Duodenal mucosa (tissue), 2 donors: ENCODE measurements around the gene MRPL52.

Experiments used
- H3K27ac ChIP-seq: one replicate; pipeline ENCODE4 v1.7.0; 2013; ENCODE audit warnings: low read depth, low read length
- H3K27me3 ChIP-seq, 2 donors: one replicate each; pipeline ENCODE4 v1.7.0; 2013; ENCODE audit warnings: low read length in 2 of 2, control low read depth in 1 of 2; ENCODE audit not compliant: insufficient read depth in 2 of 2, control insufficient read depth in 1 of 2
- H3K36me3 ChIP-seq, 2 donors: one replicate each; pipeline ENCODE4 v1.7.0; 2013; ENCODE audit warnings: low read length in 2 of 2, control low read depth in 1 of 2; ENCODE audit not compliant: insufficient read depth in 2 of 2, control insufficient read depth in 1 of 2
- H3K4me1 ChIP-seq, 2 donors: one replicate each; pipeline ENCODE4 v1.7.0; 2013; ENCODE audit warnings: low read length in 2 of 2, control low read depth in 1 of 2; ENCODE audit not compliant: insufficient read depth in 2 of 2, control insufficient read depth in 1 of 2
- H3K4me3 ChIP-seq, 2 donors: one replicate each; pipeline ENCODE4 v1.7.0; 2013; ENCODE audit warnings: low read length in 2 of 2, low read depth in 1 of 2
- H3K9ac ChIP-seq, 2 donors: one replicate each; pipeline ENCODE4 v1.7.0; 2013; ENCODE audit warnings: low read length in 2 of 2, low read depth in 1 of 2
- H3K9me3 ChIP-seq, 2 donors: one replicate each; pipeline ENCODE4 v1.7.0; 2013; ENCODE audit warnings: low read length in 2 of 2, control low read depth in 1 of 2; ENCODE audit not compliant: control insufficient read depth in 1 of 2

The MRPL52 gene

GRCh38 chr14:22870811-22871223 is 41.1 kb downstream of the MRPL52 start:
- Histone ChIP-seq H3K27ac (peak overlapping the region; percentile 95), H3K36me3 (peaks cover 16 to 26% of the 10 kb centered on the region in 2 donors), H3K4me1 (peaks cover 14 to 20% of the 10 kb centered on the region in 2 donors), H3K27me3 (no peaks in the 10 kb centered on the region), H3K4me3 (peak overlapping the region; percentile 72 to 95), H3K9ac (peak overlapping the region; percentile 59 to 82), H3K9me3 (no peaks in the 10 kb centered on the region)

- no peaks in the 10 kb centered on the region for H3K9me3 ChIP-seq
- peak within 1 kb of the TSS; percentile 59 to 82 for H3K9ac ChIP-seq
- H3K4me3 ChIP-seq = peak within 1 kb of the TSS; percentile 72 to 95
- H3K27ac ChIP-seq = peak within 1 kb of the TSS; percentile 95
- H3K36me3 ChIP-seq = peaks cover 22 to 32% of the 10 kb centered on the region in 2 donors
- no peaks in the 10 kb centered on the region for H3K27me3 ChIP-seq
- H3K4me1 ChIP-seq = peaks cover 19 to 25% of the 10 kb centered on the region in 2 donors
Observed at GRCh38 chr14:22871224-22872032, 41.7 kb downstream of the MRPL52 start, which contains the start of gene LRP10. Gene LRP10 (plus strand): TSS chr14:22871740. CDS start chr14:22872304, 564 bp downstream.

- Histone ChIP-seq H3K9me3 (no peaks in the 10 kb centered on the region), H3K36me3 (peaks cover 30 to 40% of the 10 kb centered on the region in 2 donors), H3K27me3 (no peaks in the 10 kb centered on the region), H3K4me3 (peak overlapping the region; percentile 72 to 95), H3K9ac (peak overlapping the region; percentile 59 to 82), H3K27ac (peak overlapping the region; percentile 95), H3K4me1 (peaks cover 21 to 27% of the 10 kb centered on the region in 2 donors)
Observed at GRCh38 chr14:22872033-22872832, 42.5 kb downstream of the MRPL52 start.

- H3K36me3 ChIP-seq = peaks cover 37 to 47% of the 10 kb centered on the region in 2 donors
- peak overlapping the region; percentile 72 to 95 for H3K4me3 ChIP-seq
- peak overlapping the region; percentile 59 to 82 for H3K9ac ChIP-seq
- H3K27ac ChIP-seq = no peak overlapping the region
- H3K9me3 ChIP-seq = no peaks in the 10 kb centered on the region
- peaks cover 21 to 27% of the 10 kb centered on the region in 2 donors for H3K4me1 ChIP-seq
- H3K27me3 ChIP-seq = no peaks in the 10 kb centered on the region
Observed at GRCh38 chr14:22872833-22873520, 43.3 kb downstream of the MRPL52 start.

- Histone ChIP-seq H3K4me1 (peaks cover 20 to 27% of the 10 kb centered on the region in 2 donors), H3K4me3 (no peak overlapping the region), H3K9me3 (no peaks in the 10 kb centered on the region), H3K9ac (no peak overlapping the region), H3K36me3 (peaks cover 52 to 64% of the 10 kb centered on the region in 2 donors), H3K27me3 (no peaks in the 10 kb centered on the region), H3K27ac (no peak overlapping the region)
Observed at GRCh38 chr14:22875003-22875747, 45.5 kb downstream of the MRPL52 start.

GRCh38 chr14:22875748-22876319 is 46.1 kb downstream of the MRPL52 start:
- Histone ChIP-seq H3K27me3 (no peaks in the 10 kb centered on the region), H3K4me1 (peaks cover 14 to 22% of the 10 kb centered on the region in 2 donors), H3K27ac (no peak overlapping the region), H3K36me3 (peaks cover 52 to 64% of the 10 kb centered on the region in 2 donors), H3K9me3 (no peaks in the 10 kb centered on the region), H3K4me3 (no peak overlapping the region), H3K9ac (no peak overlapping the region)

GRCh38 chr14:22877000-22877501 is 47.4 kb downstream of the MRPL52 start:
- peaks cover 52 to 64% of the 10 kb centered on the region in 2 donors for H3K36me3 ChIP-seq
- H3K27ac ChIP-seq = no peak overlapping the region
- no peak overlapping the region for H3K9ac ChIP-seq

GRCh38 chr14:22878271-22879246 is 48.9 kb downstream of the MRPL52 start:
- H3K36me3 ChIP-seq = peaks cover 52 to 59% of the 10 kb centered on the region in 2 donors

More at GRCh38 chr14:22877000-22877501, 47.4 kb downstream of the MRPL52 start:
- H3K9me3 ChIP-seq = no peaks in the 10 kb centered on the region
- no peaks in the 10 kb centered on the region for H3K27me3 ChIP-seq
- peaks cover 14 to 20% of the 10 kb centered on the region in 2 donors for H3K4me1 ChIP-seq
- no peak overlapping the region for H3K4me3 ChIP-seq

More at GRCh38 chr14:22878271-22879246, 48.9 kb downstream of the MRPL52 start:
- Histone ChIP-seq H3K4me3 (no peak overlapping the region), H3K9me3 (no peaks in the 10 kb centered on the region), H3K4me1 (peaks cover 16 to 24% of the 10 kb centered on the region in 2 donors), H3K9ac (no peak overlapping the region), H3K27ac (no peak overlapping the region), H3K27me3 (no peaks in the 10 kb centered on the region)
